Activated T-cell treated with anti-CD3 and anti-CD28 coated beads, Interleukin-2, amount 50 U/mL, for 48 hours (primary cell): Measurements from ENCODE around the gene FTO.

Source experiments
- DNase-seq, 2 experiments: peaks; one replicate each; pipeline ENCODE4 v3.0.0-alpha.2; 2020

The FTO gene

GRCh38 chr16:53756275-53756996 lies 52.5 kb downstream of the FTO start:
- DNase-seq: no peak

DNA sequence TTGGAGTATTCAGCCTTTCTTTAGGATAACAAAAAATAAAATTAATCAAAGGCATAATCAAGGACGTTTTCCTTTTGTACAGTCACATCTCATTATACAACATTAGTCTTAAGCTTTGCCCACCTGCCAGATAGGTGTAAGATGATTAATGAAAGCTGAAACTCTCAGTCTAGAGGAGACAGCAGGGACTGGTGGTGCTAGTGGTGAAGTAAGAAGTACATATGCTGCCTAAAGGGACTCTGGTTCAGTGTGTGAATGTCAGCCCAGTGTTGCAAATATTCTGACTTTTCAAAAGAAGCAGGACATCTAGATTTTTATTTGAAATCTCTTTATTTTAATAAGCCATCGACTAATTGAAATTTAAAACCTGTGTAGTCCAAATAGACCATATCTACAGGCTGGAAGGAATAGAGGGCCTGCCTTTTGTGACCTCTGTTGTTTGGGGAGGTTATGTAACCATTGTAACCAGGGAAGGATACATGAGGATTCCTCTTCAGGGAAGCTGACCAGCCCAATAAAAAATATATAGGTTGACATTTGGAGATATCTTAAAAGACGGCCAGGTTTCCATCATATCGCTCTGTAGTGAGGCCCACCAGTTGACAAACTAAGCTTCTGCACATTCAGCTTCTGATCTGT lies 54.1 kb downstream of the FTO start:
- DNase-seq: no peak

DNA sequence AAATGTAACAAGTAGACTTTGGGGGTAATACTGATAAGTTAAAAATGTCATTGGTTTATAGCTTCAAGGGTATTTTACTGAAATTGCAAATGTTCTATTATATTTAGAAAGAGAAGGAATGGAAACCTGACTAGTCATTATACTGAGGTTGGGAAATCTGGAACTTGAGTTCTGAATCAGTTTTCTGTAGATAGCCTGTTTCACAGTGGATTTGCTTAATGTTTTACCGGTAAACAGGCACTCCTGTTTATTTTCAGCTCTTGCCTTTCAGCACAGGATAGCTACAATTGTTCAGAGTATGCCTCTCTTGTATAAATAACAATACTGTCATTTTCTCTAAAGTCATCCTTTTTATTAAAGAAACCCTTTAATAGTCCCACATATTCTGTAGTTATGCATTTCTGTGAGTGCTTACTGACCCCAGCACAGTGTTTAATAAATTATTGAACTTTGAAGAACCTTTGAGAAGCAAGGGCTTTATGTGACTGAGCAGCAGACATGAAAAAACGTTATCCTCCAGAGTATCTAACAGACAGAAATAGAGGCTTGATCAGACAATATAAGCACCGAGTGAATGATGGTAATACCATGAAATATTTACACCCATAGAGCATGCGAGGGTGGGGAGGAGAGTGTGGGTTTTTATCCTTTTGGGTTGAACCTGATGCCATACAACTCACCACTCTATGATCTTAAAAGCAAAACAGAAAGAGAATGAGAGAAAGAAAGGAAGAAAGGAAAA lies 58.2 kb downstream of the FTO start:
- no peak for DNase-seq

- no peak for DNase-seq
Observed at GRCh38 chr16:53766304-53767016, 62.5 kb downstream of the FTO start.

DNA sequence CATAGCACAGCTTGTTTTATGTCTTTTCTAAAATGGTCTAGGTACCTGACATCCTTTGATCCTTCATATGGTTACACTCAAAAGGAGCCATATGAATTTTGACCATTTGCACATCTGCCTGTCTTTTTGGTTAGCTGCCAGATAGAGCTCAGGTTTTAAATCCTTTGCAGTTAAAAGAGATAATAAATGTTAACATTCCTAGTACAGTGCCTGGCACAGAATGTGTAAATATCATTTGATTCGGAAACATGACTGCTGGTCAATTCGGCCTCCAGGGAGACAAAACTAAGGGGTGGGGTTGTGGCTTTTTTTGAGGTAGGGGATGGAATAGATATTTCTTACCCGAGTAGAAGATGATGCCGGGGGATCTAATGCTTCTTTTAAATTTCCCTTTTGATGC lies 64.2 kb downstream of the FTO start:
- DNase-seq: no peak

GRCh38 chr16:53768593-53768992 lies 64.6 kb downstream of the FTO start:
- DNase-seq: no peak

GRCh38 chr16:53769185-53769584 lies 65.2 kb downstream of the FTO start:
- DNase-seq: no peak

DNA sequence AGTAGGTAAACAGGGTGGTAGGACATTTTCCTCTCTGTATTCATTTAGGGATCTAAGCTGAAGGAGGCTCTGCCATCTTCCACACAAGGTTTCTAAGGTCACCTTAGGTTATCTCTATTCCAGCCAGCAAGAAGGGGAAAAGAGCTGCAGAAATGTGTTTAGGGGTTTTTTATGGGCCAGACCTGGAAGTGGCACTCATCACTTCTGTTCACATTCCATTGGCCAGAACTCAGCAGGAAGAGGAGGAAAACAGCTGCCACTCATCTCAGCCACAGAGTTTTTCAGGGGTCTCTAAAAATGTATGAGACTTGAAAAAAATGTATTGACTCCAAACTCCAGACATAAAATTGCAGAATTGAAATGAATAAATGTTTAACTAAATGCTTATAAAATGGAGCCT lies 65.8 kb downstream of the FTO start:
- DNase-seq: no peak

- no peak for DNase-seq
Observed at GRCh38 chr16:53770641-53771040, 66.7 kb downstream of the FTO start.

GRCh38 chr16:53771655-53772497 lies 67.9 kb downstream of the FTO start:
- no peak for DNase-seq

- no peak for DNase-seq
Observed at GRCh38 chr16:53773150-53773846, 69.3 kb downstream of the FTO start.

DNA sequence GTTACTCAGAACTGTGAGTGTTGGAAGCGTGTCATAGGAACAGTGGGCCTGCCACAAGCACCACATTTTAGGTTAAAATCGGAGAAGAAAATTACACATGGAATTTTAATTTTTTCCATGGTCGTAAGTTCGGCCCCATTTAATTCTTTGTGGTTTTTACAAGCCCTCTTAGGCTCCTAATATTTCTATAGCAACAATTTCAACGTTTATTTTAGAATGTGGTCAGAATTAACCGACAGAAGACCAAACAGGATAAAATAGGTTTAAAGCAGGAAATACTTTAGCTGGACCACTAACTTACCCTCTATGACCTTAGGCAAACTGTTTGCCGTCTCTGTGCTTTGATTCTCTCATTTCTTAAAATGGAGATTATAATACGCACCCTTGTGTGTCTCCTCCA lies 69.9 kb downstream of the FTO start:
- DNase-seq: no peak

GRCh38 chr16:53775106-53775820 lies 71.3 kb downstream of the FTO start:
- DNase-seq: no peak

GRCh38 chr16:53775821-53776431 lies 72.0 kb downstream of the FTO start:
- DNase-seq: no peak

DNA sequence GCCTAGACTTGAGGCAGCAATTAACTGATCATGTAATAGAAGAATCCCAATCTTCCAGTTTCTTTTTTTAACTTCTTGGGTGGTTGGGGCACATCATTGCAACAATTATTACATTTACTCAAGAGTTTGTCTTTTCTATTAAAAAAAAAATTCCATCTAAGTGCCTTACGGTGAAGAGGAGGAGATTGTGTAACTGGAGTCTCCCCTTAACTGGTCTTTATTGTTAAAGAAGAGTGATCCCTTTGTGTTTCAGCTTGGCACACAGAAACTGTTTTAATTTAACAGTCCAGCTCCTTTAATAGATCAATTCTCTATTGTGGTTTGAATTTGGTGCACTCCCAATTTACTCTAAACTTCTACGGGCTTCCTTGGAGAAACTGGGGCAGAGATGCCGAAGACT lies 75.2 kb downstream of the FTO start:
- no peak for DNase-seq

GRCh38 chr16:53780051-53780450 lies 76.1 kb downstream of the FTO start:
- DNase-seq: no peak

DNA sequence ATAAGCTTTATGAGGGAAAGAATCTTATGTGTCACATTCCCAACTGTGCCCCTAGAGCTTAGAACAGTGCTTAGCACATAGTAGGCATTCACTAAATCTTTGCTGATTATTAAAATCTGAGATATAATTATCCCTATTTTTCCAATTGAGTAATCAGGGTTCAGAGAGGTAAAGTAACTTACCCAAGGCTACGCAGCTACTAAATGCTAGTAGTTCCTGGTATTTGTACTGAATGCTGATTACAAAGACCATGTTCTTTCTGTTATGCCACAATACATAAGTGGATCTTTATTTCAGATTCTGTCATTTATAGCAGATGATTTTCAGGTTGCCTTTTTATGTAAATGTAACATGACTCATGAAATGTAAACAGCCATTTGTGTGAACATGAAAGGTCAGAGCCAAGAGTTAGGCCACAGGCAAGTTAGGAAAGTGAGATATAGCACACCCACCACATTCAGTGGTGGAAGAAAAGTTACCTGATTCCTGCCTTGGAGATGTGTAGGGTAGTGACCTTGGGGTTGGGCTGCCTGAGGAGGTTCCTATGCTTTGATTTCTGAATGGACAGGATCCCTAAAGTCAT lies 77.2 kb downstream of the FTO start:
- DNase-seq: no peak

DNA sequence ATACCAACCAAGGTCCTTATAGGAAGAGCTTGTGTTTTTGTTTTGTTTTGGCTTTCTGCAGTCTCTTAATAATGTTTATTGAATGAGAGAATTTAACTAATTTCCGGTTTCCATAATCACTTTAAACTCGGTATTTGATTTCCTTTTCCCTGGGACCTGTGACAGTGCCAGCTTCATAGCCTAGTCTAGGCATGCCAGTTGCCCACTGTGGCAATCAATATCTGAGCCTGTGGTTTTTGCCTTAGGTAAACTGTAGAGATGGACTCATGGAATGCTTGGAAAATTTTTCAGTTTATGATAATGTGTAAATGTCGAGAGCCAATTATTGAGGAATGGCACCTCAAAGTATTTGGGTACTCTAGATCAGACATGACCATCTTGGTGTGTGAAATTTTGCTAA lies 78.2 kb downstream of the FTO start:
- no peak for DNase-seq

DNA sequence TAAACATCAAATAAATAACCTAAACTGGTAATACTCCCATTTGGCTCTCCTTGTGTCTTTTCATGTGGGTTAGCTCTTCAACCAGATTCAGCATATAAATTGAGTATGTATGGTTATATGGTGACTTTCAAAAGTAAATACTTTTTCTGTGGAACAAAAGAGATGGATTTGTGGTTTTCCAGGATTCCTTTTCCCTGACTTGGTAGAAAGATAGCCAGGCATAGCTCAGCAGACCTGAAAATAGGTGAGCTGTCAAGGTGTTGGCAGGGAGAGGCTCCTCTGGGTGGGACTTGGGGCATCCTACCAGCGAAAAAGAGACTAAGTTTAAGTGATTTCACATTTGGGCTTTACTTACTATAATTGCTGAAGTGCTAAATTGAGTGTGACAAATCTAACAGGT lies 80.3 kb downstream of the FTO start:
- DNase-seq: no peak

GRCh38 chr16:53785044-53785443 lies 81.1 kb downstream of the FTO start:
- no peak for DNase-seq
